A549 (cell line): Measurements from ENCODE around the gene CHAF1A.

ENCODE experiments used
- KDM1A ChIP-seq: fragments of 200-600 bp; sonication (generic); IDR thresholded peaks from 2 replicates; pipeline ENCODE4 v1.6.1; 2016; ENCODE audit warnings: low read depth, mild to moderate bottlenecking
- NR3C1 ChIP-seq: fragments of >200 bp; sonication (Bioruptor Twin); formaldehyde crosslinking; IDR thresholded peaks from 3 replicates; pipeline ENCODE4 v1.6.1; 2017
- RFX5 ChIP-seq: fragments of 450-650 bp; IDR thresholded peaks from 2 replicates; pipeline ENCODE4 v1.7.1; 2014; ENCODE audit warnings: antibody characterized with exemption, mild to moderate bottlenecking, moderate library complexity
- TF ChIP-seq, protein P1 (sequence below): IDR thresholded peaks from 2 replicates; pipeline ENCODE4 v1.6.1; 2012
- TF ChIP-seq, protein P2 (sequence below): fragments of >200 bp; sonication (Bioruptor Twin); formaldehyde crosslinking; IDR thresholded peaks from 3 replicates; pipeline ENCODE4 v1.5.1; 2016
- TF ChIP-seq, protein P3 (sequence below): fragments of 250-450 bp; sonication (Bioruptor Pico); IDR thresholded peaks from 2 replicates; pipeline ENCODE4 v1.5.0; 2021; ENCODE audit warnings: mild to moderate bottlenecking, moderate library complexity, borderline replicate concordance

DNA sequence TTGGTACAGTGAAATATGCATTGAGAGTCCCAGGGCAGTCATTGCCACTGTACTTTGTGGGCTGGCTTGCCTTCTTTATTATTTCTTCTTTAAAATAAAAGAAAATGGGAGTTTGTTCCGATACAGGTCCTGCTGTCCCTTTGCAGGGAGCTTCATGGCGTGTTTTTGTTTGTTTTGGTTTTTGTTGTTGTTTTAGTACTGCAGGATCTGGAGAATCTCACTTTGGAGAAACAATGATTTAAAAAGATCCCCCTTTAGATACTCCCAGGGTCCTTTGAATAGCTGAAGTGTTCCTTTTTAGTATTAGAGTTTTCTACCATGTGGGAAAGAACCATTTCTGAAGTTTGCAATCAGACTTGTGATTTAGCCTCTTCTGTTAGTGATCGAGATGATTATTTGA lies 11.1 kb downstream of the CHAF1A start:
- TF ChIP-seq, protein P1, sequence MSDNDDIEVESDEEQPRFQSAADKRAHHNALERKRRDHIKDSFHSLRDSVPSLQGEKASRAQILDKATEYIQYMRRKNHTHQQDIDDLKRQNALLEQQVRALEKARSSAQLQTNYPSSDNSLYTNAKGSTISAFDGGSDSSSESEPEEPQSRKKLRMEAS: no peak
- TF ChIP-seq, protein P2, sequence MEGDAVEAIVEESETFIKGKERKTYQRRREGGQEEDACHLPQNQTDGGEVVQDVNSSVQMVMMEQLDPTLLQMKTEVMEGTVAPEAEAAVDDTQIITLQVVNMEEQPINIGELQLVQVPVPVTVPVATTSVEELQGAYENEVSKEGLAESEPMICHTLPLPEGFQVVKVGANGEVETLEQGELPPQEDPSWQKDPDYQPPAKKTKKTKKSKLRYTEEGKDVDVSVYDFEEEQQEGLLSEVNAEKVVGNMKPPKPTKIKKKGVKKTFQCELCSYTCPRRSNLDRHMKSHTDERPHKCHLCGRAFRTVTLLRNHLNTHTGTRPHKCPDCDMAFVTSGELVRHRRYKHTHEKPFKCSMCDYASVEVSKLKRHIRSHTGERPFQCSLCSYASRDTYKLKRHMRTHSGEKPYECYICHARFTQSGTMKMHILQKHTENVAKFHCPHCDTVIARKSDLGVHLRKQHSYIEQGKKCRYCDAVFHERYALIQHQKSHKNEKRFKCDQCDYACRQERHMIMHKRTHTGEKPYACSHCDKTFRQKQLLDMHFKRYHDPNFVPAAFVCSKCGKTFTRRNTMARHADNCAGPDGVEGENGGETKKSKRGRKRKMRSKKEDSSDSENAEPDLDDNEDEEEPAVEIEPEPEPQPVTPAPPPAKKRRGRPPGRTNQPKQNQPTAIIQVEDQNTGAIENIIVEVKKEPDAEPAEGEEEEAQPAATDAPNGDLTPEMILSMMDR: no peak
- TF ChIP-seq, protein P3, sequence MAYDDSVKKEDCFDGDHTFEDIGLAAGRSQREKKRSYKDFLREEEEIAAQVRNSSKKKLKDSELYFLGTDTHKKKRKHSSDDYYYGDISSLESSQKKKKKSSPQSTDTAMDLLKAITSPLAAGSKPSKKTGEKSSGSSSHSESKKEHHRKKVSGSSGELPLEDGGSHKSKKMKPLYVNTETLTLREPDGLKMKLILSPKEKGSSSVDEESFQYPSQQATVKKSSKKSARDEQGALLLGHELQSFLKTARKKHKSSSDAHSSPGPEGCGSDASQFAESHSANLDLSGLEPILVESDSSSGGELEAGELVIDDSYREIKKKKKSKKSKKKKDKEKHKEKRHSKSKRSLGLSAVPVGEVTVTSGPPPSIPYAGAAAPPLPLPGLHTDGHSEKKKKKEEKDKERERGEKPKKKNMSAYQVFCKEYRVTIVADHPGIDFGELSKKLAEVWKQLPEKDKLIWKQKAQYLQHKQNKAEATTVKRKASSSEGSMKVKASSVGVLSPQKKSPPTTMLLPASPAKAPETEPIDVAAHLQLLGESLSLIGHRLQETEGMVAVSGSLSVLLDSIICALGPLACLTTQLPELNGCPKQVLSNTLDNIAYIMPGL (CRISPR knock-in tag): no peak
- no peak for TF ChIP-seq RFX5
- no peak for TF ChIP-seq KDM1A
- TF ChIP-seq NR3C1: no peak
